HG03175 (cell line): ENCODE results near the gene HELZ.

Source experiments
- ATAC-seq: cut with Tn5 transposase; IDR thresholded peaks from one replicate; pipeline ENCODE4 v1.9.1; 2021; ENCODE audit warnings: mild to moderate bottlenecking, moderate library complexity; ENCODE audit not compliant: unreplicated experiment

HELZ gene

DNA sequence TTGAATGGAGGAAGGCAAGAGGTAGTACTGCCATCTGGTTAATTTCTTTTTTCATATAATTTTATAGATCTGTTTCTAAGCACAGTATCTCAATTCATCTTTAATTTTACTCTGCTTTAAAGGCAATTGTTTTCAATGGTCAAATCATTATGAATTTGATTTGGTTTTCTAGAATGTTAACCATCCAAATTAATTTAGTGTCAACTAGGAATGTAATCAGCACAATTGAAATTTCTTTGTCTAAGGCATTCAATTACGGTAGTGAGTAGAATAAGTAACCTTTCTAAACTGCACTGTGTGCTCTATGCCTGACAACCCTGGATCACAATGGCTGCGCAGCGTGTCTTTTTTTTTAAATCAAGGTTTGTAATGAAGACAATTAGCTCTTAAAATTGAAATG is 156.4 kb downstream of the HELZ start:
- no peak for ATAC-seq

DNA sequence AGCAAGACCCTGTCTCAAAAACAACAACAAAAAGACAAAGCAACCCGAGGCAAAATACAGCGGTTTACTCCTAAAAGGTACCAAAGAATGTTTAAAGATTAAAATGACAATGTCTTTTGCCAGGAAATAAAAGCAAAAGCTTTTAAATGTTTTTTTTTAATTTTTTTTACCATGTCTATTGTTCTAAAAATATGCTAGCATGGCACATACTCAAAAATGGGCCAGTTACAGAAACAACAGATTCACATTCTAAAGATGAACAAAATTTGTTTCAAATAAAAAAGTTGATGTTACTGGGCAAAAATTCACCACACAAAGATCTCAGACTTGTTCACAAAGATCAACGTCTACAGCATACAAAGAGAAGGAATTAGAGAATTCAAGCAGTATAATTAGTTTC is 159.6 kb downstream of the HELZ start:
- no peak for ATAC-seq

DNA sequence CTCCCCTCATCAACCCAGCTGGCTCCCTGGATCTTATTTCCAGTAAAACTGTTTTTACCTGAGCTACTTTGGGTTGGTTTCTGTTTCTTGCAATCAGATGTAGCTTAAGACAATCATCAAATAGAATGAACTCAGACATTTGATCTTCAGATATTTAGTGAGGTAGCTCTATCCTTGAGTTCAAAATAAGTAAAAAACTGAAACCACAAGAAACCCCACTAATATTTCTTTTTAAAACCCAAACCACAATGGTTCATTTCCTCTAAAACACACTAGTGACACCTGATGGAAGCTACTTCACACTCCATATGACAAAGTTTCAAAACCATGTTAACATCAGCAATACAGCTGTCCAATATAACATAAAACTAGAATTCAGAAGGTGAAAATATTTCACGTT is 162.9 kb downstream of the HELZ start:
- ATAC-seq, result peak; percentile 80

DNA sequence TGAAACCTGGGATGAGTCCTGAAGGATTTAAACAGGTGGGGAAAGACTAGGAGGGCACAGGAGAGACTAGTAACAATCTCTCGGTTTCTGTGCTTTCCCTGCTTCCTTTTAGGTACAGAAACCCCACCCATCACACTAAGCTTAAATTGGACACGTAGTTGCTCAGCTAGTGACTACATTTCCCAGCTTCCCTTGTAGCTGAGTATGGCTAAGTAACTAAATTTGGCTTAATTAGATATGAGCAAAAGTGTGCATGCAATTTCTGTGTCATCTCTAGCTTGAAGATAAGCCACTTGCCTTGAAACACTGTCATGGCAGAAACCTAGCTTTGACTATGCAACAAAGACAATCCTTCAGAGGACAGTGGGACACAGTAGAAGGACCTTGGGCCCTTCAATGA is 164.2 kb downstream of the HELZ start:
- ATAC-seq, result no peak

DNA sequence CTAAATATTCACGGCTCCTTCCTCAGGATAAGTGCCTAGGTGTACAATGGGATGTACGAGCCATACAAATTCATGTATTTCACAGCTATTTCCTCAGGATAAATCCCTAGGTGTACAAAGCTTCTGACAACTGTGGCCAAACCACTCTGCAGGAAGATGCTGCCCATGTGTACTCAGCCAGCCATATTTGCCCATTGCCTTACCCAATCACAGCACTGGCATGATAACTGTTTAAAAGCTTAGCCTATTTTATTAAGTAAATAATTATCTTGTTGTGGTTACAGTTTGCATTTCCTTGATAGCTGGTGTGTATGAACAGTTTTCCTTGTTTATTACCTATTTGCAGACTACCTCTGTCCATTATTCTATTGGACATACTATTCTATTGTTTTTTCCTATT is 165.5 kb downstream of the HELZ start:
- no peak for ATAC-seq

DNA sequence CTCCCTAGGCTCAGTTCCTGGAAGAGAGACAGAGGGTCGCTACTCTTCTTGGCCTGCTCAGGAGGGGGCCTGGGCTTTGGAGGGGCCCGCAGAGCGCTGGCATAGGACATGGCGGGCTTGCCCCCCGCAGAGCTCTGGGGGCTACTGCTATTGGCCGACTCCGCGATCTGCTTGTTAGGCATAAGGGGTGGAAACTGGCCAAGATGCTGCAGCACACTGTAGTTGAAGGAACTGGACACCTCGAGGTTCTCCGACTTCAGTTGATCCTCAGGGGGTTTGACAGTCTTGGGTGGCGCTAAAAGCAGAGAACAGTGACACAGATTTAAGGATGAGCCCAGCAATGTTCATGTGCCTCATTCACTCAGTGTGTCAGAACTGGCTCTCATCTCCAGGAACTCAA is 166.7 kb downstream of the HELZ start:
- ATAC-seq, result no peak

DNA sequence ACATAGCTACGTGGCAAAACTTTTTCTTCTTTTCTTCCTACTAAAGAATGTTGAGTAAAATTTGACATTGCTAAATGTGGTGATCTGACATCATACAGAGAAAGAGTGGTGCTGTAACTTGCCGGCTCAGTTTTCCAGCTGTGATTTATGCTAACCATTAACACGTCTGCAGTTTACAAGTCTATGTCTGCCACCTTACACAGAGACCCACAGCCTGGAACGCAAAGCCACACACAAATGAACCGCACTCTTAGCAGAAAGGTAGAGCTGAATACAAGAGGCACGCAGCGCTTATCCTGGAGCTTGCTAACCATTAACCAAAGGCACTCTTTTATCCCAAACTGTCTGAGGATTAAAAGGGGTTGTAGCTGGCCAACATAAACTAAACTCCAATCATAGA is 168.7 kb downstream of the HELZ start:
- ATAC-seq, result no peak

DNA sequence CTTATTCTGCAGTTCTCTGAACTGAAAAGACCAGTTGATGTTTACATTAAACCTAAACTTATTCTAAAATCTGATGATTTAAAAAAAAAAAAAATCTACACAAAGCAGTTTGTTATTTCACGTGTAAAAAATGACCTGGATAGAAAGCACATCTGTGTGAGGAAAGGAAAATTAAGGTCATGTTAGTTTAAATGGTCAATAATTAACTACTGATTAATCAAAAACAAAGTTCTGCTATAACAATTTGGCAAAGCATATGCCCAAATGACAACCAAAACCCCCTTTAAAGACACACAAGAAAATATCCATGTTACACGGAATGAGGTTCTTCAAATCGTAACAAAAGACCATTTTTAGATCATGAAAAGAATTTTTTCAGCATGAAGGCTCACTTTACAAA is 170.2 kb downstream of the HELZ start:
- ATAC-seq, result no peak

DNA sequence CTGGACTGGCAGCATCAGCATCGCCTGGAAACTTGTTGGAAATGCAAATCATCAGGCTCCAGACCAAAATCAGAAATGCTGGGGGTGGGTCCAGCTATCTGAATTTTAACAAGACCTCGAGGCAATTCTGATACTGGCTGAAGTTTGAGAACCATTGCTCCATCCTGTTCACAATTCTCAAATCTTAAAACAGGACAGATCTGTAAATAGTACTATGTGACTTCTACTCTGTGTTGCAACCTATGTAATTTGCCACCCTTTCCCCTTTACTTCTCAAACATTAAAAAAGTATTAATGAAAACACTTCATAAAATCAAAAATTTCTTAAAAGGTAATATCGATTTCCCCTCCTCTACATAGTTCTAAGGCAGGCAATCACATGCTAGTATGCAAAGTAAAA is 172.1 kb downstream of the HELZ start:
- ATAC-seq, result no peak

DNA sequence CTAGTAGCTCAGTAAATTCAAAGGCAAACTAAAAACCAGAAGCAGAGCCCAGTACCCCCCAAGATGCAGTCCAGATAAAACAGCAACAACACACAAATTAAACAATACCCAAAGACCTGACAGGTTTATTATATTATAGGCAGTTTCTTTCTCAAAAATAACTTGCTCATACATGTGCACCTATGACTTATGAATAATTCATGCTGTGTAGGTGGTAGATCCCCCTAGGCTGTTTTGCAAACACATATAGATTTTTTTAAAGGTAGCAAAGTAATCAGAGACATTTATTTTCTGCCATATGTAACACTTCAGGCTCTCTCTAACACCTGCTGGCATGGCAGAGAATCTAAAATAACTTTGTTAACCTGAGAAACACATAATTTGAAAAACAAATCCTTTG is 173.4 kb downstream of the HELZ start:
- no peak for ATAC-seq

DNA sequence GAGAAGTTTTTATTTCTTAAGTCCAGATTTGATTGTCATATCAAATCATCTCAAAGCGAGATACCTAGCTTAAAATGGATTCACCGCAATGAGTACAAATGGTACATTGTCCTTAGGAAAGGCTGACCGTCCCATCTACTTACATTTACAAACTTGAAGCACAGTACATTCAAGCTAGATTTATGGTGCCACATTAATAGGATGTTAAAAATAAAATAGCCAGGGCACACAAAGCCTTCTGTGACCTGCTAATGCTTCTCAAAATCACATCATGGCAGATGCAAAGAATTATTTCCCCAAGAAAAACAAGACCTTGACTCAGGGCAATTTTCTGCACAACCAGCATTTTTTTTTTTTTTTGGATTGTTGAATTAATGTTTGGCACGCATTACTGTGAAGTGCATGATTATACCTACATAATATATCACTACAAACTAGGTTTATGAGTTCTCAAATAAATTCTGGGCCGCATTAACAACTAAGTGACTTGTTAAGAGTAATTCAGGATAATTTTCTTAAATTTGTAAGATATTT is 175.3 kb downstream of the HELZ start:
- no peak for ATAC-seq

DNA sequence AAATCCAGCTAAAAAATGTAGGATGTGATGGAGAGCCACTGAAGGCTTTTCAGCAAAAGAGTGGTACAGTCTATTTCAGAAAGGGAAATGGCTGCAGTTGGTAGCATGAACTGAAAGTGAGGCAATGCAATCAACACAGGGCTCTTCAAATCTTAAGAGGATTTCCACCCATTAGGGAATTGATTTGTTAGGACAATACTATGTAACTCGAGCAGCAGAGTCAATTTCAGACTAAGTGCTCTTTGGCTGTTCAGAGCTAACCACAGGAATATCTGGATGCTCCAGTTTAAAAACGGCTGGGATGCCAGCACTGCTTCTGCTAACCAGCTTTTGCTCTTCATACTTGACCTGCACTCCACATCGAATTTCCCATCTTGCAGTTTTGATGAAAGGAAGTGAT is 176.0 kb downstream of the HELZ start:
- ATAC-seq, result no peak

DNA sequence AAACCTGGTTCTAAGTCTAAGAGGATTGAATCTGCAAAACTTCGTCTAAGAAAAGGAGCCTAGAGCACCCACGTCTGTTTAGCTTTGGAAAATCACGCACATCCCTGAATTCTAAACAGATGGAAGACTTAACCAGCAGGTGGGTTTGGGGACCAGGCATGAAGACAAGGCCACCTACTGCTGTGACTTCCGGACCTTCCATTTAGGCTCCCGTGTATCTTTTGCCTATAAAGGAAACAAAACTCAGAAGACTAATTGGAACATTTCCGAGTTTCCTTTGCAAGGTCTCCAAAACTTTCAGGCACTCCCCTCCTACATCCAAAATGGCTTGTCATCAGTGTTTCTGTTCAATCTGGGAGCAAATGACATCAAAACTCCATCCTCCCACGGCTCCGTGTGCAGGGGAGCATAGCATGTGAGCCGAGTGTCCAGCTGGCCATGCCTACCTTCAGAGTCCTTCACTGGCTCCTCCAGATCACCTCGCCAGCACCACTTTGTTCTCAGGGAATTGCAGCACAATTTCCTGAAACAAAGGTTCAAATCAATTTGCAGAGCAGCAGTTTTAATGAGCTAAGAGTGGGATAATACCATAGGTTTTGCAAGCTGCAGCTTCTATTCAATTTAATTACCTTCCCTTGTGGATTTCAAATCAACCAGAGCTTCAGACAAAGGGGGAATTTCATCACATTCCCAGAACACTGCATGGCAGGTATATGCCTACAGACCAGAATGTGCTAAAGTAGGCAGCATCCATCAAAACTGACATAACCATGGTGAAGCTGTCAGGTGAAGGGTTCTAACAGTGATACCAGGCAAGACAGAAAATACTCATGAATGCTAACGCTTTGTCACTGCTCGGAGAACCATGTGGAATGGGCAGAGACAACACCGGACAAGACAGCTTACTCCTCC is 177.2 kb downstream of the HELZ start:
- no peak for ATAC-seq

DNA sequence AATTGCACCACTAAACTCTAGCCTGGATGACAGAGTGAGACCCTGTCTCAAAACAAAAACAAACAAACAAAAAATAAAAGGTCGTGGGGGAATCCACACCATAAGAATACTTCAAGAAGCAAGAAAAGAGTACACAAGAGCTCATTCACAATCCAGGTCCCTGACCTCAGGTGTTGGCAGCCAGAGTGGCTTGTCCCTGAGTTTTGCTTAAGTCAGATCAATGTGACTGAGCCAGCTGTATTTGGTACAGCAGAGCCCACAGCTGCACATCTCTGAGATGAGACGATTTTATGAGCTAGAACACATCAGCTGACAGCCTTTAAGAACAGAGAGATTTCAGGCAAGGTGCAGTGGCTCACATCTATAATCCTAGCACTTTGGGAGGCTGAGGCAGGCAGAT is 178.3 kb downstream of the HELZ start:
- no peak for ATAC-seq

DNA sequence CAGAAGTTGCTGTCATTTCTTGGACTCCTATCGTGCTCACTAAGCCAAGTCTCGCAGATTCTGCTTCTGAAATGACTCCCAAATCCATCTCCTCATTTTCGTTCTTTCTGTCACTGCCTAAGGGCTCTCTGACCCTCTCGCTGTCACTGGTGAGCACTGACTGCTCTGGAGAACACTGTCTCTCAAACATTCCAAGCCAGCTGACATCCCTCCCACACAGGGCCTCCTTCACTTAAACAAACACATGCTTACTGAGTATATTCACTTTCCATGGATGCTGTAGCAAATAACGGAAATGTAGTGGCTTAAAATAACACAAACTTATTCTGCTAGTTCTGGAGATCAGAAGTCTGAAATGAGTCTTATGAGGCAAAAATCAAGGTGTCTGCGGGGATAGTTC is 181.9 kb downstream of the HELZ start:
- ATAC-seq, result no peak

DNA sequence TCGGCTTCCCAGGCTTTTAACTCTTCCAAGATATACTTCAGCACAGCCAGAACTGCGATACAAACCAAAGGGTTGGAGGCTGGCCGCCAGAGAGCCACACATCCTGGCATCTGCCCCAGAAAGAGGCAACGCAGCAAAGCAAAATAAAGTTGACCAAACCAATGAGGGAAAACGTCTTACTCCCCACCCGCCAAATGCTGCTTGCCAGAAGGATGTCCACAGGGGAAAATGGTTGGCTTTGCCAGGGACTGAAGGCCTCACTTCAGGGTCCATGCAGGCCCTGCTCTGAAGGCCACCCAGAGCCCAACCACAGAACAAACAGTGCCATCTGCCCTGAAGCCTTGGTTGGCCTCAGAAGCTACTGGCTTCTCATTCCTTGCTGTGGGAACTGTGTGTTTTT is 185.6 kb downstream of the HELZ start:
- ATAC-seq, result no peak

DNA sequence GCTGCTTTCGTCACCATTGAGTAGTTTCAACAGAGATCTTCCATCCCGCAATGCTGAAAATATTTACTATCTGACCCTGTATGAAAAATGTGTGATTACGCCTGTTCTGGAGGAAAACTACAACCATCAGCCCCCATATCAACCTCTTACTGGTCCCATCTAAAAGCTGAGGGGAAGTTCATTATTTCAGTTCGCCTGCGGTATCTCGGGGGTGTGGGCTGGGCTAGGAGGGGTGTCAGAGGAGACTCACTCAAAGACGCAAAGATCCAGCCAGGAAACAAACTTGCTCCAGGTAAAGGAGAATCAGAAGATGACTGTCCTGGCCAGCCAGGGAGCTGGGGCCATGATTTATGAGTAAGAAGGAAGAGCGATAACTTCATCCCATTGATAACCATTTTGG is 187.0 kb downstream of the HELZ start:
- ATAC-seq, result no peak

DNA sequence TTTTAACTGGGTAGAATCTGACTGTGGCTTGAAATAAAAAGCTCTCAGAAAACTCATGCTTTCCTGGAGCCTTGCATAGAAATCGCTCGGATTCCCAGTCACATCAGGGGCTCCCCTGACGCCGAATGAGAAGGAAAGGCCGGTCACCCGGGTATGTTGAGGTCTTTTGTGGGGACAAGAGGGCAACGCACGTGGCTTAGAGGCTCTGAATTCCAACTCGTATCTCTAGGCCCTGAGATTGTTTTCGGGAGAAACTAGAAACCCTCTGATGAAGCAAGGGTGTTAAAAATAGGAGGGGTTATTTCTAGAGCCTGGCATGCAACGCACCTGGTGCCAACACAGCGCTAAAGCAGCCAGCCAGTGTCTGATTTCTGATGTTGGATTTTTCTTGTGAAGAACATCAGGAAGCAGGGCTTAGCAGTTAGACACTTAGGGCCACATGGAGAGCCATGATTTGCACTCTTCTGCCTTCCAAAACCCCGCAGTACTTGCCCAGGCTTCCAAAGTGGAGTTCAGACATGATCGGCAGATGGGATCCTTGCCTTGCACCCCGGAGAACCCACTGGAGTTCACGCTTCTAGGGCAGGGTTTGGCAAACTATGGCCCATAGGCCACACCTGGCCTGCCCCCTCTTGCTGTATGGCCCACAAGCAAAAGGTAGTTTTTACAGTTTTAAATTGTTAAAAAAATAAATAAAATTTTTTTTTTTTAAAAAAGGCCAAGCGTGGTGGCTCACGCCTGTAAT is 188.1 kb downstream of the HELZ start:
- ATAC-seq, result no peak

DNA sequence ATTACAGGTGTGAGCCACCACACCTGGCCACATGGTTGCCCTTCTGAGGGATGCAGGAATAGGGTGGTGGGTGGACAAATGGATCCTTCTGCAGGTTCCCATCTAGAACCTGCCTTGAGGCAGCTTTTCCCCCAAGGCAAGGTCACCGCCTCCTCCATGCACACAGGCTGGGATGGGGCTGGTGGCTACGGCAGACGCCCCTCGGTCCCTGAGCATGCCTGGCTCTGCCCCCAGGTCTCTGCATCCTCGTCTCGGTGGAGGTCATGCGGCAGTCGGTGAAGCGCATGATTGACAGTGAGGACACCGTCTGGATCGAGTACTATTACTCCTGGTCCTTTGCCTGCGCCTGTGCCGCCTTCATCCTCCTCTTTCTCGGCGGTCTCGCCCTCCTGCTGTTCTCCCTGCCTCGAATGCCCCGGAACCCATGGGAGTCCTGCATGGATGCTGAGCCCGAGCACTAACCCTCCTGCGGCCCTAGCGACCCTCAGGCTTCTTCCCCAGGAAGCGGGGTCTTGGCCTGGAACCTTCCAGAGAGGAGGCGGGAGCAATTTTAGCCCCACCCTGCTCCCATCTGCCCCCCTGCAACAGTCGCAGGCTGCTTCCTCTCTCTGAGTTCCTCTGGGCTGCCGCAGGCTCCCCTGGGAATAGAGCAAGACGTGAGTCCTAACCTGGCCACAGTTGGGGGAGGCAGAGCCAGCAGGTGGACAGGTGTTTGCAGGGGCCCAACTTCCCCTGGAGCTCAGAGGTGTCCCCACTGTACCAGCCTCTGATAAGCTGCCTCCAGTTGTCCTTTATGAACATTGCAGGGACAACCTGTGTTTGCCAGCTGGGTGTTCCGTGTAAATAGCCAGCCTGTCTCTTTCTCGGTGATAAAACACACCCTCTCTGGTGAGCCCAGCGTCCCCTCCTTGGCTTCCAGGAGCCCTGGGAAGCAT is 188.9 kb downstream of the HELZ start:
- ATAC-seq, result no peak

DNA sequence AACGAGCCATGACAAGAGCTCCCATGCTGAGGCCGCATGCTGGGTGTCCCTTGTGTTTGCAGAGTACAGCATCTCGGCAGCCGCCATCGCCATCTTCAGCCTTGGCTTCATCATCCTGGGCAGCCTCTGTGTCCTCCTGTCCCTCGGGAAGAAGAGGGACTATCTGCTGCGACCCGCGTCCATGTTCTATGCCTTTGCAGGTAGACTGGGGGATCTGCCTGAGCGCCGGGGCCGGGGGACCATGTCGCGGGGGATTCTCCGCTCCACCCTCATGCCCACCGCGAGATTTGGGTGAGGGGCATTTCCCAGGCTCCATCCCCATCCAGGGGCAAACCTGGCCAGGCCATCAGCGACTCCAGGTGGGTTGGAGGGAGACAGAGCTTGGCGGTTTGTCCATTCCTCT is 190.0 kb downstream of the HELZ start:
- ATAC-seq, result no peak

DNA sequence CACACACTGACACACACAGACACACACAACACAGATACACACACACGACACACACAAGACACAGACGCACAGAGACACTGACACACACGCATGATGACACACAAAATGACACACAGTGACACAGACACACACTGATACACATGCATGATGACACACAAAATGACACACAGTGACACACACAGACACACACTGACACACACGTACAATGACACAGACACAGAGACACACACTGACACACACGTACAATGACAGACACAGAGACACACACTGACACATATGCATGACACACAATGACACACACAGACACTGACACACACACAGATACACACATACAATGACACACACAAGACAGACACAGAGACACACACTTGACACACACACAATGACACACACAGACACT is 190.4 kb downstream of the HELZ start:
- no peak for ATAC-seq
